RWPE1 (cell line): ENCODE results near the gene CNTN4.

ENCODE experiments used
- CTCF ChIA-PET: fragments of 350-600 bp; sonication (Branson Sonifier 250); formaldehyde crosslinking; extraction: SDS; loops from one replicate; lab custom pipeline; 2021; lab: Yijun Ruan, JAX
- POLR2A ChIA-PET: fragments of 400-600 bp; formaldehyde crosslinking; extraction: SDS; loops from one replicate; lab custom pipeline; 2020; ENCODE audit warnings: antibody characterized with exemption; ENCODE audit not compliant: low non-redundant PET; lab: Yijun Ruan, JAX
- DNase-seq: peaks from one replicate; pipeline ENCODE4 v3.0.0; 2012; ENCODE audit warnings: low spot score
- H3K27ac ChIP-seq: fragments of 450-650 bp; 2 replicates; pipeline ENCODE4 v1.5.1; 2017
- CTCF ChIP-seq: fragments of 450-650 bp; conservative IDR thresholded peaks from 2 replicates; pipeline ENCODE4 v1.5.1; 2017; ENCODE audit warnings: low read depth, mild to moderate bottlenecking

Gene CNTN4

GRCh38 chr3:2838546-2839157, 740.0 kb downstream of the CNTN4 start:
- no peak overlapping the region for H3K27ac ChIP-seq
- CTCF ChIA-PET = interaction anchor here (0.7 kb wide), 1 partner anchor 664 kb away, joined by 6 read pairs; no protein-coding TSS in a partner anchor
- DNase-seq = no peak
- no peak for TF ChIP-seq CTCF
- POLR2A ChIA-PET = no interaction called here

- no peak overlapping the region for H3K27ac ChIP-seq
- no peak for DNase-seq
- no peak for TF ChIP-seq CTCF
- POLR2A ChIA-PET = no interaction called here
- CTCF ChIA-PET = no interaction called here
These were observed 741.2 kb downstream of the CNTN4 start for GRCh38 chr3:2839876-2840275.

- POLR2A ChIA-PET = no interaction called here
- no peak for DNase-seq
- no peak for TF ChIP-seq CTCF
- CTCF ChIA-PET = interaction anchor here (0.6 kb wide), 1 partner anchor 14 kb away, joined by 4 read pairs; no protein-coding TSS in a partner anchor
- no peak overlapping the region for H3K27ac ChIP-seq
These were observed 748.6 kb downstream of the CNTN4 start for GRCh38 chr3:2847062-2847841.

GRCh38 chr3:2849092-2849491, 750.4 kb downstream of the CNTN4 start:
- H3K27ac ChIP-seq = no peak overlapping the region
- no peak for DNase-seq
- TF ChIP-seq CTCF = no peak
- ChIA-PET POLR2A (no interaction called here), CTCF (no interaction called here)

- TF ChIP-seq CTCF = no peak
- POLR2A ChIA-PET = no interaction called here
- no peak for DNase-seq
- no peak overlapping the region for H3K27ac ChIP-seq
- CTCF ChIA-PET = no interaction called here
These were observed 752.0 kb downstream of the CNTN4 start for GRCh38 chr3:2850701-2851100.

GRCh38 chr3:2851361-2851760, 752.7 kb downstream of the CNTN4 start:
- ChIA-PET POLR2A (no interaction called here), CTCF (no interaction called here)
- no peak overlapping the region for H3K27ac ChIP-seq
- TF ChIP-seq CTCF = no peak
- no peak for DNase-seq
